GM19467 (cell line): Measurements from ENCODE around the gene ZBTB38.

Source experiments
- ATAC-seq: cut with Tn5 transposase; IDR thresholded peaks from one replicate; pipeline ENCODE4 v1.9.1; 2021; ENCODE audit warnings: mild to moderate bottlenecking, moderate library complexity; ENCODE audit not compliant: unreplicated experiment

Gene ZBTB38, protein sequence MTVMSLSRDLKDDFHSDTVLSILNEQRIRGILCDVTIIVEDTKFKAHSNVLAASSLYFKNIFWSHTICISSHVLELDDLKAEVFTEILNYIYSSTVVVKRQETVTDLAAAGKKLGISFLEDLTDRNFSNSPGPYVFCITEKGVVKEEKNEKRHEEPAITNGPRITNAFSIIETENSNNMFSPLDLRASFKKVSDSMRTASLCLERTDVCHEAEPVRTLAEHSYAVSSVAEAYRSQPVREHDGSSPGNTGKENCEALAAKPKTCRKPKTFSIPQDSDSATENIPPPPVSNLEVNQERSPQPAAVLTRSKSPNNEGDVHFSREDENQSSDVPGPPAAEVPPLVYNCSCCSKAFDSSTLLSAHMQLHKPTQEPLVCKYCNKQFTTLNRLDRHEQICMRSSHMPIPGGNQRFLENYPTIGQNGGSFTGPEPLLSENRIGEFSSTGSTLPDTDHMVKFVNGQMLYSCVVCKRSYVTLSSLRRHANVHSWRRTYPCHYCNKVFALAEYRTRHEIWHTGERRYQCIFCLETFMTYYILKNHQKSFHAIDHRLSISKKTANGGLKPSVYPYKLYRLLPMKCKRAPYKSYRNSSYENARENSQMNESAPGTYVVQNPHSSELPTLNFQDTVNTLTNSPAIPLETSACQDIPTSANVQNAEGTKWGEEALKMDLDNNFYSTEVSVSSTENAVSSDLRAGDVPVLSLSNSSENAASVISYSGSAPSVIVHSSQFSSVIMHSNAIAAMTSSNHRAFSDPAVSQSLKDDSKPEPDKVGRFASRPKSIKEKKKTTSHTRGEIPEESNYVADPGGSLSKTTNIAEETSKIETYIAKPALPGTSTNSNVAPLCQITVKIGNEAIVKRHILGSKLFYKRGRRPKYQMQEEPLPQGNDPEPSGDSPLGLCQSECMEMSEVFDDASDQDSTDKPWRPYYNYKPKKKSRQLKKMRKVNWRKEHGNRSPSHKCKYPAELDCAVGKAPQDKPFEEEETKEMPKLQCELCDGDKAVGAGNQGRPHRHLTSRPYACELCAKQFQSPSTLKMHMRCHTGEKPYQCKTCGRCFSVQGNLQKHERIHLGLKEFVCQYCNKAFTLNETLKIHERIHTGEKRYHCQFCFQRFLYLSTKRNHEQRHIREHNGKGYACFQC (N-terminal part only)

DNA sequence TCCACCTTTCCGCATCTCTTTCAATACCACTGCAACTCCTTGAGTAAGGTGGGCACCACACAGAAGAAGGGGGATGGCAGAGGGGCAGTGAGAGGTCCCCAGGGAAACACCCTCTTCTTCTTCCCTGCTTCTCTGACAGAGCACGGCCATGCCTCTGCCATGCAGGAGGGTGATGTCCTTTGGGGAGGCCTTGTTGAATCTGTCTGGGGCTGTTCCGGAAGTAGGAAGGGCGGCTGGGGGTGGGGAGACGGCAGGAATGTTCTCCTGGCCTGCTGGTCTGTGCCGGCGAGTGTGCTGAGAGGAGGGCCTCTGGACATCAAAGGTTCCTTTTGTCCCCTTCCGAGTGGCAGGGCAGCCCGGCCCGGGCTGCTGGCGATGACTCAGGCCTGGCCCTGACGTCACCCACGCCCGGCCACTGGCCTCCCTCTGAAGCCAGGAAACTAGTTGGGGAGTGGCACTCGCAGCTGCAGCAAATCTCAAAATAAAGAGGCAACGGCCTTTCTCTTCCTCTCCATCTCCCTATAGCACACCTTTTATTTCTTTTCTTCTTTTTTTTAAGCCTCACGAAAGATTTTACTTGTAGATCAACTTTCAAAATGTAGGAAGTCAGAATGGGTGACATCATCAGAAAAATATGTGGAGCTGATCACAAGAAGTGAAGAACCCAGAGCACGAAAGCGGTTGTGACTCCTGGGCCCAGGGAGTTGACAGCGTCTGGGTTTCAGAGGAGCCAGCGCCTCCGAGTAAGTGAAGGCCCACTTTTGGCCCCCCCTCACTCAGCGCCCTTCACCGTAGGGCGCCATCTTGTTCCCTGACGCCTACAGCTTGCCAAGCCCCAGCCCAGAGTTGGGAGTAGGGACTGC lies at the start of gene ZBTB38:
ZBTB38 (plus strand) TSS at position 443 of the 863 bp plus-strand sequence. CDS start 73,885 bp downstream, outside the sequence.
- no peak for ATAC-seq

DNA sequence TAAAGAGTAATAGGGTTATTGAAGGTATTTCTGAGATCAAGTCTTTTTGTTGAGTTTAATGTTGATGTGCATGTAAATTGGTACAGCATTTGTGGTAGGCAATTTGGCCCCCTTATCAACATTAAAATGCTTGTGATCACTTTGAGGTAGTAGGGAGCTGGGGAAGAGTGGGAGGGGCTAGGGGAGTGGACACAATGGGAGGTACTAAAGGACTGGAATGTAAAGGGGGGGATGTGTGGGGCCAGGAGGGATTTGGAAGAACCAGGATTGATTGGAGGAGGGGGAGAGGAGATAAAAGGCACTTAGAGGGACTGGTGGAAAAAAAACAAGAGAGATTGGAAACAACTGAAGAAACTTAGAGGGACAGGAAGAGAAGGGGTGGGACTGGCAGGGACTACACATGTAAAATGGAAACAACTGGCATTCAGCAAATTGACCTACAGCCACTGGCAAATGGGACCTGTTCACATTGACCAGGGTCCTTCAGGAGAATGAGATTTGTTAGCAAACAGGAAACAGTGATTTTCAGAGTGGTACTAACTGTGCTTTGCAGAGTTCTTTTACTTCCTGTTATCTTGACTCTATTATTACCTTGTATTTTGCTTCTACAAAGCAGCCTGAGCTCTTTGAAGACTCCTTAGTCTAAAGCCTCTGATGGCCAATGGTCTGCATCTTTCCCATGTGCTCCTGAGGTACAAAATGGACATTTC lies 47.8 kb upstream of the ZBTB38 start:
- ATAC-seq = no peak

DNA sequence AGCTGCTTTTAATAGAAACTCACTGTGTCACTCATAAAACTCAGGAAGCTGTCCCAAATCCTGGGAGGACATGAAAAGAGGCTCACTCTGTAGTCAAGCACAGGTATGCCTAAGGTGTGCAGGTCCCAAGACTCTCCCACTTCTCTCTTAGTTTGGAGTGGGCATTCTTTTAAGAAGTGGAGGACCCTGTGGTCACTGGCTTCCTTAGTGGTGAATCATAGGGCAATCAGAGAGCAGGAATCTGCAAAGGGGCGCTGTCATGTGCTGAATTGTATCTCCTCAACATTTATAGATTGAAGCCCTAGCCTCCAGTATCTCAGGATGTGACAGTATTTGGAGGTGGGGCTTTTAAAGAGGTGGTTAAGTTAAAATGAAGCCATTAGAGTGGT lies 47.2 kb upstream of the ZBTB38 start:
- no peak for ATAC-seq

DNA sequence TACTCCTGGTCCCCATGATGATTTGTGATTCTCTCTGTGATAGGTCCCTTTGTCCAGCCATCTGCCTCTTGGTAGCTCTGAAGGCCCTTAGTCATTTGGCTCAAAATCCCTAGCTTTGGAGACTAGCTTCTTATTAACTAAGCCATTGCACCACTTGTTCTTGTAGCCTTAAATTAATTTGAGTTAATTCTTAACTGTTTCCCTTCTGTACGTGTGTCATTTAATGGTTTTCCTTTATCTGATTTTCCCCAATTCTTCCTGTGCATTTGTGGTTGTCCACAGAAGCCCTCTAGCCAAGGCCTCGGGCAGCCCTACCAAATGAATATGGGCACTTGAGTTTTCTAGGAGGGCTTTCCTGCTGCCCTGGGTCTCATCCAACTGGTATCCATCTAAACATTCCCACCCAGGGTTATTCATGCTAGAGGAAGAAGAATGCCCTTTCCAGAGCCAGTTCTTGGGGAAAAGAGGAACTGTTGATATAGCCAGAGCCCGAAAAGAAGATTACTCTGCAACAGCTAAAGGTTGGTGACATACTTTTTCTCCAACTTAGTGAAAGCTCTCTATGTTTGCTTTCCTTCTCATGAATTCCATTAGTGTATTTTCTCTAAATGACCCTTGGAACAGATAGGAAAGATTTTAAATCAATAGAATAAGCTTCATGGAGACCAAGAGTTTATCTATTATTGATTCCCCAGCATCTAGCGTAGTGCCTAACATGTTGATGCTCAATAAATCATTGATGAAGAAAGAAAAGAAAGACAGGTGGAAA lies 44.2 kb upstream of the ZBTB38 start:
- ATAC-seq = no peak

DNA sequence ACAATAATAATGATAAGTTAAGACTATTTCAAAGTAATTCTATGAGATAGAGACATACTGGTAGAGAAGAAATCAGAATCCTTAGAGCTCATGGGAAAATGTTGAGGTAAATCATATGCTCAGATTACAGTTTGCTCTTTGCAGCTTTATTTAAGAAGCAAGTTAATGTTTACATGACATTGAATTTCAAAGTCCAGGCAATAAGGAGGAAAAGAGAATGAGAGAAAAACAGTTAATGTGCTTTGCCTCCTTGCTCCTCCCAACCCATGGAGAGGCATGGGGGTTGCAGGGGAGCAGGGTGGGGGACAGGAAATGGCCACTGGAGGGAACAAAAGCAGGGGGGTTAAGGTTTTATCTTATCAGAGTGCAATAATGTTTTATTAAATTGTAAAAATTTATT lies 42.2 kb upstream of the ZBTB38 start:
- no peak for ATAC-seq

DNA sequence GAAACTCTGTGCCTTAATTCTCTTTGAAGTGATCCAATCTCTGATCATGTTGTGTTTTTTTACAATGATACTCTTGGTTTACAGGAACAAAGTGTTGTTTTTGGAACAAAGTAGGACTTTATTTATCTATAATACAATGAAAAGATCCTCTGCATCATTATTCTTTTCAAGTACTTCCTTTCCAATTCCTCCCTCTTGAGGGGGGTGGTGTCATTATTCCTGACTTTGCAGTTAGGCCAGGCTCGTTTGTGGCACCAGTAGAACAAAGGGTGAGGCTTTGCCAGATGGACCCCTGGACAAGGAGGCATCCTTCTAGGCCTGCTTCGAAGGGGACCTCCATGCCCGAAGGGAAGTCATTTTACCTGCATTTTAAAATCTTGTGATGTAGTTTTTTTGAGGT lies 41.7 kb upstream of the ZBTB38 start:
- no peak for ATAC-seq

DNA sequence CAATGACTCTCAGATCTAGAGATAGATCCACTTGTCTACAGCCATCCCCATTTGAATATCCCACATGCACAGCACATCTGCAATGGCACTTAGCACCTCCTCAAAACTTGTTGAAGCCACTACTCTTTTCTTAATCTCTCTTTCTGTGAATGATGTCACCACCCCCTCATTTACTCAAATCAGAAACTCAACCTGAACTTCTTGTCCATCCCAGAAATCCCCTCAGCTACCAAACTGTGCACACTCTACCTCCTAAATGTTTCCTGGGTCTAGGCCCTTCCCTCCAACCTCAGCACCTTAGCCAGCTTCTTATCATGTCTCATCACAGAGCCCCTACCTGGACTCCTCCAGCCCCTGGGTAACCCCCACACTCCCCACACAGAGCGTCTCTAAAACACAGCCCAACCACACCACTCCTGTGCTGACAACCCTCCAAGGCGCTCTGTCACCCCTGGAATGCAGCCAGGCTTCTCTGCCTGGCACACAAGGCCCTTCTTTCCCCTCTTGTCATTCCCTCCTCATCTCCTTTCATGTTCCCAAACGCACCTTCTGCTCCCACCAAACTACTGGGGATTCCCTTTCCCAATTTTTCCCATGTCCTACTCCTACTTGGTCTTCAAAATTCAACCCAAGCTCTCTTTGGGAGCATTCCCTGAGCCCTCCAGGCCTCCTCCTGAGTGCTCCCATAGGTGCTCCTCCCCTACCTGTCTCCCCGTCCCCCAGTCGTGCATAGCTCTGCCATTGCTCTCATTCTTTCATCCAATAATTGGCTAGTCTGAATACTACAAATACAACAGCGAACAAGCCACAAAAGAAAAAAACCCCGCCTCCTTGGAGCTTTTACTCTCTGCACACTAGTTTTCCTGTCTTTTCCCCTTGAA lies 39.8 kb upstream of the ZBTB38 start:
- ATAC-seq = no peak

DNA sequence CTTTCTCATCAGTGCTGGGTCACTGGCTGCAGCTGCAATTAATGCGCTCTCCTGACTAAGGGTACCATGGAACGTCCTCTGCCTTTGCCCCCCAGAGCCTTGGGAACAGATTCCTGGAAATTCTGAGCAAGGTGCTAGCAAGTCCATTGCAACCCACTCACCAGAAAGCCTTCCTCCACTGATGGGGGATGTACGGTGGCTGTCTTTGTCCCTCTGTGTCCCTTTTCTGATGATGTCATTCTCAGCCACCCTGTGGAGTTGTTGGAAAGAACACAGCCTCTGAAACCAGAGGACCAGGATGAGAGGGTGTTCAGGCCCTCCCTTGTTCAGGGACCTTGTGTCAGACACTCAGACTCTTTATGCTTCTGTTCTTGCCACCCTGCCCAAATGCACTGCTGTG lies 38.1 kb upstream of the ZBTB38 start:
- ATAC-seq = no peak

DNA sequence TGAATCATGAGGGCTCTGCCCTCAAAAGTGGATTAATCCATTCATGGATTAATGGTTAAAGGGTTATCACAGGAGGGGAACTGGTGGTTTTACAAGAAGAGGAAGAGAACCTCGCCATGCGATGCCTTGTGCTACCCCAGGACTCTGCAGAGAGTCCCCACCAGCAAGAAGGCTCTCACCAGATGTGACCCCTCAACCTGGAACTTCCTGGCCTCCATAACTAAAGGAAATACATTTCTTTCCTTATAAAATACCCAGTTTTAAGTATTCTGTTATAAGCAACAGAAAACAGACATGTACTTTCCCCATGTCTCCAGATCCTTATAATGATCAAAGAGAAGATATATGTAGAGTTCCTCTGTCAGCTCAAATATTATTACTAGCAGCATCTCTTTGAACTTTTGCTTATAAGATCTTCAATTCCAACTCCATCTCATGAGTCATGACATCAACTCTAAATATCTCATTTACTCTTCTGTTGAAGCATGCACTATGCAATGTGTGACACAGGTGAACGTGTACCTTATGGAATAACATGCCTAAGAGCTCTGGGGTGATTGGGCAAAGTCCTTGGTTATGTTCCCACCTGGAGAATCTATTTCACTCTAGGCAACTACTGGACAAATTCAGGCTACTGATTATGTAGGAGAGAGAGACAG lies 37.5 kb upstream of the ZBTB38 start:
- no peak for ATAC-seq

DNA sequence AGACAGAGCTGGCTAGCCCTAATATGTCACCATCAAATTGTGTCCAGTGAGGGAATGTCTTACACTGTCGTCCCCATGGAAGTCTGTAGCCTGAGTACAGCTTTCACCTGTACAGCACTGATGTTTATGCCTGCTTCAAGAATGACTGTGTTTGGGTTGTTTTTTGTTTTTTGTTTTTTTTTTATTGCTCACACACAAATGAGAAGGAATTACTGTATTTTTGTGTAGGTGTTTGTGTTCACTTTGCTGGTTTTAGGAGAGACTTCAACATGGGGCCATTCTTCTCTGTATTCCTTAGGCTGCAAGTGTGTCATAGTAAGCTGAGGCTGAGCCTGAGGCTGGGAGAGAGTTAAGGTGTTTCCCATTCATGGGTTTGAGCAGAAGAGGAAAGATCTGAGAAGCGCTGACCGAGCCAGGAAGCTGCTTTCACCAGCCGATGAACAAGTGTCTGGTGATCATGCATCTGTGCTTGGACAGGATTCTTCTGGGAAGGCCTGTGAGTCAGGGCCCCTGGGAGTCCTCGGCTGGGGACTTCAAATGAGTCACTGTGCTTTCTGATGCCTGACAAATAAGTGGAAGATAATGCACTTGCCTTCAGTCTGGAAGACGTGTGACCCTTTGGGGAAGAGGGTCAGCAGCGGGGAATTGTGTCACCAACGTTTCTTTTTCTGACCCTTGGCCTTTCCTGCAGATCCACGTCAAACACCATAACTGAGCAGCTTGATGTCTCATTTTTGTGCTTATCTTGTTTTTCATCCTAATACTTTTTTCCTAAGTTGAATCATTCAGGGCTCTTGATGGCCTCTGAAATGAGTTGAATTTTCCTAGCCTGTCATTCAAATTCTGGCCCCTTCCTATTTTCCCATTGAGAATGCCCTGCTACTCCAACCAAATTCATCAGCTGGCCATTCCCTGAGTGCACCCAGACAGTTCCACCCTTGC lies 36.7 kb upstream of the ZBTB38 start:
- no peak for ATAC-seq

DNA sequence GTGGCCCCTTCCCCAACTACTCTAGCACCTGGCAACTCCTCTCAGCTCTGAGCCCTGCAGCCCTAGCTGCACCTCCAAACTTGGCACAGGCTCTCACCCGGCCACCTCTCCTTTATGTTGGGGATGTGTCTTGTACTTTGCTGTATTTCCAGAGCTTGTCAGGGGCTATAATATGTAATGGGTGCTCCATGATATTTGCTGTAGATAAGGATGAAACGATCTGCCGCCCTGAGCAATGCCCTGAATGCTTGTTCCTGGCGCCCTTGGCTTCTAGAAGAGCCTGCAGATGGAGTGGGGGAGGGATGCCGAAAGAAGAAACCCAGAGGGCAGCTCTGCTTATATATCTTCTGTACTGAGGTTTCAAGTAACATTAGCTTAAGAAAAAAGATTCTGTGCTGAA lies 35.9 kb upstream of the ZBTB38 start:
- ATAC-seq = no peak

DNA sequence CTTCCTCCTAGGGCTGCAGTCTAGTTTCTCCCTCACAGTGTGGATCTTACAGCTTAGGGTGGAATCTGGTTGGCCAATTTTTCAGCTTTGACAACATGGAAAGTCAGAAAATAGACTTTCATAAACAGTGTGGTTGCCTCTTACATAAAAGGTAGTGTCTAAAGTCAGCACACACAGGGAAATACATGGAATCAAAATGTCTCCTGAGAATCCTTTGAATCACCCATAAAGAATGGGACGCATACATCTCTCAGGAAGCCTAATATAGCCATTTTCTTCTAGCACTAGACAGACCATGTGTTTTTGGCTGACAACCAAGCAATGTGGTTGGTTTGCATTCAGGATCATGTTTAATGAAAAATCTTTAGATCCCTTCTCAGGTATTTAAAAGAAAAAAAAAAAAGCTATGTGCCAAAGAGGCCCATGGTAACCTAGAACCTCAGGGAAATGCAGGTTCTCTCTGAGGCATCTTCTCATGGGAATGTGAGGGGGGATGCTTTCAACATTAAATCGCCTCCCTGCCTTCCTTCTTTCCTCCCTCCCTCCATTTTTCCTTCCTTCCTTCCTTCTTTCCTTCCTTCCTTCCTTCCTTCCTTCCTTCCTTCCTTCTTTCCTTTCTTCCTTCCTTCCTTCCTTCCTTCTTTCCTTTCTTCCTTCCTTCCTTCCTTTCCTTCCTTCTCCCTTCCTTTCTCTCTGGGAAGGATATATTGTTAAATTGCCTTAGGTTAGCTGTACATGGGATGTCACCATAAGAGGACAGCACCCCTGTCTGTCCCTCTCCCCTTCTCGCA lies 34.3 kb upstream of the ZBTB38 start:
- no peak for ATAC-seq

DNA sequence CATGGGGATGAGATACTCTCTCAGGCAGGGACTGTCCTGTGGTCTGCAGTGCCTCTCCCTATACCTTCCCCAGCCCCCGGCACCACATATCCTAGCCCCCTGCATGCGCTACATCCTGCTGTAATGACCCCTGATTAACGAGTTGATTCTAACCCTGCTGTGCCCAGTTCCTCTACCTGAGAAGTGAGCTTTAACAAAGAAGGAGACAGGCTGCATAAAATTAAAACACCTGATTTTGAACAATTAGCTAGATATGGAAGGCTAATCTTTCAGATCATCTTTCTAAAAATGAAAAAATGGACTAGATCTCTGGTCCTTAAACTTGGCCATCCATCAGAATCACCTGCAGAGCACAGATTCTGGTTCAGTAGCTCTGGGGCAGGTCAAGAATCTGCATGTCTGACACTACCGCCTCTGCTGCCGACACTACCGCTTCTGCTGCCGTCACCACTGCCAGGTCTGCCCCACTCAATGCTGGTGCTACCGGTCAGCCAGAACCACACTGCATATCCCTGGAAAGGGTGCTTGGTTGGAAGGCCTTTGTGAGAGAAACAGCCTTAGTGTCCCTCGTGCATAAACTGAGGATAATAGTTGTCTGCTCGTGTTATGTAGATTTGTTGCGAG lies 33.6 kb upstream of the ZBTB38 start:
- no peak for ATAC-seq

DNA sequence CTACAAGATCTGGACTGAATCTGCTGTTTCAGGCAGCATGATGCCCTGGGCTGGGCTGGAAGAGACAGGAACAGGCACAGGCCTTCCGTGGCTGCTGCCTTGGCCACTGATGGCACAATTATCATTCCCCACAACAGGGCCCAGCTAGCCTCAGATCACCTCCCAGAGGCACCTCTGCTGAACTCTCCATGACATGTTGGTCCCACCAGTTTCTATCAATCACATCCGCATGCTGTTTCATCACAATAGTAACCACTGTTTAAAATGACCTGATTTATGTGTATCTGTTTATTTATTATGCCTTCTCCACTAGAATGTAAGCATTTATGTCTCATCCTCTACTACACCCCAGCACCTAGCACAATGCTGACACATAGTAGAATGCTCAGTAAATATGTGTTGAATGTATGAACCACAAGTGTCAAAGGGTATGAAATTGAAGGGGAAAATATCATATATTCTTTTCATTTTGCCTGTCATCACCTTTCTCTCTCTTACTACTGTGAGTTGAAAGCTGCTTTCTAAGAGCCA lies 32.7 kb upstream of the ZBTB38 start:
- no peak for ATAC-seq
